ENCODE results near the gene ABI1.

The ABI1 gene

GRCh38 chr10:26854524-26854923 lies 6.2 kb downstream of the ABI1 start:
- no peak for DNase-seq

- DNase-seq = no peak
Observed at GRCh38 chr10:26844396-26844975, 16.3 kb downstream of the ABI1 start.

GRCh38 chr10:26843736-26844135 lies 17.0 kb downstream of the ABI1 start:
- DNase-seq = no peak

- DNase-seq = no peak
Observed at GRCh38 chr10:26841733-26842317, 18.9 kb downstream of the ABI1 start.

GRCh38 chr10:26840938-26841732 lies 19.6 kb downstream of the ABI1 start:
- DNase-seq = no peak

GRCh38 chr10:26839966-26840627 lies 20.7 kb downstream of the ABI1 start:
- DNase-seq = no peak

- no peak for DNase-seq
Observed at GRCh38 chr10:26837139-26837538, 23.6 kb downstream of the ABI1 start.

GRCh38 chr10:26835025-26835424 lies 25.7 kb downstream of the ABI1 start:
- no peak for DNase-seq

GRCh38 chr10:26832960-26833359 lies 27.8 kb downstream of the ABI1 start:
- no peak for DNase-seq

GRCh38 chr10:26831936-26832335 lies 28.8 kb downstream of the ABI1 start:
- DNase-seq = no peak

GRCh38 chr10:26829810-26830515 lies 30.8 kb downstream of the ABI1 start:
- no peak for DNase-seq

GRCh38 chr10:26824015-26824690 lies 36.6 kb downstream of the ABI1 start:
- DNase-seq = no peak

GRCh38 chr10:26821699-26822570 lies 38.8 kb downstream of the ABI1 start:
- DNase-seq = no peak

GRCh38 chr10:26815500-26815899 lies 45.3 kb downstream of the ABI1 start:
- no peak for DNase-seq

GRCh38 chr10:26810435-26811026 lies 50.2 kb downstream of the ABI1 start:
- DNase-seq = no peak

- no peak for DNase-seq
Observed at GRCh38 chr10:26809973-26810372, 50.8 kb downstream of the ABI1 start.

- DNase-seq = no peak
Observed at GRCh38 chr10:26807532-26807931, 53.2 kb downstream of the ABI1 start.

GRCh38 chr10:26806557-26806956 lies 54.2 kb downstream of the ABI1 start:
- no peak for DNase-seq

- DNase-seq = no peak
Observed at GRCh38 chr10:26805567-26806245, 55.1 kb downstream of the ABI1 start.
